ENCODE results near the gene RPL5. TPM values are rescaled to one million over a fixed set of nuclear protein-coding genes. Genes with fewer than 3 reads are reported as not detected.

The RPL5 gene
- polyA plus RNA-seq, 1 donor (not counting 4 experiments of a cell fraction or from before 2014, with no cell fraction given) = 2,236 TPM

GRCh38 chr1:92838519-92838918 lies 6.7 kb downstream of the RPL5 start:
- Histone ChIP-seq H3K27ac (ENCODE audit: control insufficient read depth, insufficient read depth, low read length) (no peak overlapping the region), H3K9me1 (ENCODE audit: control insufficient read depth, extremely low read depth, insufficient read depth, low read length) (no peaks in the 10 kb centered on the region), H3K4me1 (ENCODE audit: control insufficient read depth, extremely low read depth, insufficient read depth, low read length) (peaks cover 19% of the 10 kb centered on the region), H3K36me3 (ENCODE audit: control insufficient read depth in 2 of 2, extremely low read depth in 1 of 2, insufficient read depth in 2 of 2, low read length in 2 of 2) (peaks cover 35 to 45% of the 10 kb centered on the region in 2 experiments), H3K9ac (ENCODE audit: control insufficient read depth, extremely low read depth, insufficient read depth, low read length) (no peak overlapping the region), H3K4me3 (ENCODE audit: control insufficient read depth in 2 of 3, extremely low read depth in 1 of 3, insufficient read depth in 2 of 3, low read depth in 1 of 3, low read length in 3 of 3) (no peak overlapping the region), H3K9me3 (ENCODE audit: control insufficient read depth, low read depth, low read length) (no peaks in the 10 kb centered on the region), H2AFZ (ENCODE audit: control insufficient read depth, low read length) (no peak overlapping the region), H3K27me3 (ENCODE audit: control insufficient read depth, extremely low read depth, insufficient read depth, low read length) (no peaks in the 10 kb centered on the region), H3K79me2 (ENCODE audit: control insufficient read depth, insufficient read depth, low read length) (peaks cover 72% of the 10 kb centered on the region), H3K4me2 (ENCODE audit: control insufficient read depth, extremely low read depth, insufficient read depth, low read depth, low read length) (no peak overlapping the region), H4K20me1 (ENCODE audit: control insufficient read depth, extremely low read depth, insufficient read depth, low read length) (peaks cover 50% of the 10 kb centered on the region)
- DNase-seq (ENCODE audit: low read depth, low spot score) (no peak), FAIRE-seq (no peak)
- TF ChIP-seq CTCF (optimal IDR thresholded peaks at IDR 0.05 in 1 of 3, IDR thresholded peaks at IDR 0.05 in 1 of 3, conservative IDR thresholded peaks at IDR 0.05 in 1 of 3; ENCODE audit: extremely low read depth in 1 of 3, insufficient read depth in 2 of 3, low read length in 3 of 3) (no peak), EZH2 (IDR thresholded peaks at IDR 0.05; ENCODE audit: low read length) (no peak)
- dilution Hi-C loops (cut with MboI; ENCODE audit: extremely low pct_ligation_motif_present, low sequenced_read_pairs) = no loop called here

- dilution Hi-C loops (cut with MboI; ENCODE audit: extremely low pct_ligation_motif_present, low sequenced_read_pairs) = no loop called here
- Histone ChIP-seq H3K36me3 (ENCODE audit: control insufficient read depth in 2 of 2, extremely low read depth in 1 of 2, insufficient read depth in 2 of 2, low read length in 2 of 2) (peaks cover 37 to 44% of the 10 kb centered on the region in 2 experiments), H3K9ac (ENCODE audit: control insufficient read depth, extremely low read depth, insufficient read depth, low read length) (no peak overlapping the region), H3K4me3 (ENCODE audit: control insufficient read depth in 2 of 3, extremely low read depth in 1 of 3, insufficient read depth in 2 of 3, low read depth in 1 of 3, low read length in 3 of 3) (no peak overlapping the region), H3K79me2 (ENCODE audit: control insufficient read depth, insufficient read depth, low read length) (peaks cover 63% of the 10 kb centered on the region), H3K9me1 (ENCODE audit: control insufficient read depth, extremely low read depth, insufficient read depth, low read length) (no peaks in the 10 kb centered on the region), H3K9me3 (ENCODE audit: control insufficient read depth, low read depth, low read length) (no peaks in the 10 kb centered on the region), H4K20me1 (ENCODE audit: control insufficient read depth, extremely low read depth, insufficient read depth, low read length) (peaks cover 41% of the 10 kb centered on the region), H3K4me2 (ENCODE audit: control insufficient read depth, extremely low read depth, insufficient read depth, low read depth, low read length) (no peak overlapping the region), H3K27me3 (ENCODE audit: control insufficient read depth, extremely low read depth, insufficient read depth, low read length) (no peaks in the 10 kb centered on the region), H3K4me1 (ENCODE audit: control insufficient read depth, extremely low read depth, insufficient read depth, low read length) (peaks cover 10% of the 10 kb centered on the region), H2AFZ (ENCODE audit: control insufficient read depth, low read length) (no peak overlapping the region), H3K27ac (ENCODE audit: control insufficient read depth, insufficient read depth, low read length) (no peak overlapping the region)
- TF ChIP-seq CTCF (optimal IDR thresholded peaks at IDR 0.05 in 1 of 3, IDR thresholded peaks at IDR 0.05 in 1 of 3, conservative IDR thresholded peaks at IDR 0.05 in 1 of 3; ENCODE audit: extremely low read depth in 1 of 3, insufficient read depth in 2 of 3, low read length in 3 of 3) = no peak
- TF ChIP-seq EZH2 (IDR thresholded peaks at IDR 0.05; ENCODE audit: low read length) = no peak
- FAIRE-seq (no peak), DNase-seq (ENCODE audit: low read depth, low spot score) (no peak)
Measured at GRCh38 chr1:92839442-92839841, 7.6 kb downstream of the RPL5 start.

Measured in keratinocyte (primary cell).